ENCODE results near the gene EMC8.

GRCh38 chr16:85810742-85811115 lies 11.4 kb upstream of the EMC8 start:
- TF ChIP-seq, protein P1, sequence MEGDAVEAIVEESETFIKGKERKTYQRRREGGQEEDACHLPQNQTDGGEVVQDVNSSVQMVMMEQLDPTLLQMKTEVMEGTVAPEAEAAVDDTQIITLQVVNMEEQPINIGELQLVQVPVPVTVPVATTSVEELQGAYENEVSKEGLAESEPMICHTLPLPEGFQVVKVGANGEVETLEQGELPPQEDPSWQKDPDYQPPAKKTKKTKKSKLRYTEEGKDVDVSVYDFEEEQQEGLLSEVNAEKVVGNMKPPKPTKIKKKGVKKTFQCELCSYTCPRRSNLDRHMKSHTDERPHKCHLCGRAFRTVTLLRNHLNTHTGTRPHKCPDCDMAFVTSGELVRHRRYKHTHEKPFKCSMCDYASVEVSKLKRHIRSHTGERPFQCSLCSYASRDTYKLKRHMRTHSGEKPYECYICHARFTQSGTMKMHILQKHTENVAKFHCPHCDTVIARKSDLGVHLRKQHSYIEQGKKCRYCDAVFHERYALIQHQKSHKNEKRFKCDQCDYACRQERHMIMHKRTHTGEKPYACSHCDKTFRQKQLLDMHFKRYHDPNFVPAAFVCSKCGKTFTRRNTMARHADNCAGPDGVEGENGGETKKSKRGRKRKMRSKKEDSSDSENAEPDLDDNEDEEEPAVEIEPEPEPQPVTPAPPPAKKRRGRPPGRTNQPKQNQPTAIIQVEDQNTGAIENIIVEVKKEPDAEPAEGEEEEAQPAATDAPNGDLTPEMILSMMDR (conservative IDR thresholded peaks at IDR 0.05; ENCODE audit: low read length): no peak
- TF ChIP-seq EZH2phosphoT487 (IDR thresholded peaks at IDR 0.05; ENCODE audit: borderline replicate concordance): no peak
